Adrenal gland (tissue), 5 donors: ENCODE data around the gene NEK5.

ENCODE experiments used
- CTCF ChIP-seq, 6 experiments: fragments of 450-650 bp in 4 of 6; fragments of 200-600 bp in 2 of 6; sonication (generic) in 1 of 6; IDR thresholded peaks; 1 replicate in 5 of 6; 2 replicates in 1 of 6; pipeline versions ENCODE4 v1.5.1 to v1.8.0; 2016 to 2021; ENCODE audit warnings: antibody characterized with exemption in 6 of 6, mild to moderate bottlenecking in 2 of 6, moderate library complexity in 1 of 6
- POLR2A ChIP-seq, 2 donors: fragments of 450-650 bp; IDR thresholded peaks; one replicate each; pipeline ENCODE4 v1.6.1; 2017; ENCODE audit warnings: antibody characterized with exemption in 2 of 2, mild to moderate bottlenecking in 2 of 2, moderate library complexity in 1 of 2
- donor health status: DM: no; HTN: no; CAD: no.

DNA sequence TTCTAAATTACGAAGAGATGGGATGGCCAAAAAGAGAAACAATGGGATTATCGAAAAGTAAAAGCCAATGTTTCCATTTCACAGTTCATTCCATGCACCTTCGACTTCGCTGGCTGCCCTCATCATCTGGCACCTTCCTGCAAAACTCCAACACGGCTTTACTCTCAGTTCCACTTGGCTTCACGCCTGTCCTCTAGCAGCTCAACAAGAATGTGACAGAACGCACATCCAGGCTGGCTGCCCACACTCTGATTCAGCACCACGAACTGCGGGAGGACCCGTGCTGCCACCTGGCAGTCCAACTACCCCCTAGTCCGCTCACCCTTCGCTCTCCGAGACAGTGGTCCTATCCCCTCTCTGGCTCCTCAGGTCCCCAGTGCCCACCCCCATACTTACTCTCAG lies 129.4 kb downstream of the NEK5 start:
- TF ChIP-seq POLR2A (IDR thresholded peaks at IDR 0.05): no peak
- no peak for TF ChIP-seq CTCF (IDR thresholded peaks at IDR 0.05)
